H1 (cell line): ENCODE data around the gene DISP3. TPM values are rescaled to one million over a fixed set of nuclear protein-coding genes. Genes with fewer than 3 reads are reported as not detected.

Experiments
- CTCF ChIA-PET: fragments of 300-600 bp; sonication (Branson Sonifier 250); formaldehyde crosslinking; loops from one replicate; lab custom pipeline; 2021; ENCODE audit not compliant: partially characterized antibody; lab: Charles Lee
- POLR2A ChIA-PET: fragments of 300-600 bp; sonication (Branson Sonifier 250); formaldehyde crosslinking; loops from one replicate; lab custom pipeline; 2021; ENCODE audit warnings: inconsistent platforms; ENCODE audit not compliant: partially characterized antibody; lab: Charles Lee
- DNase-seq, 2 experiments: peaks; one replicate each; pipeline versions ENCODE4 v3.0.0 to v3.0.0-alpha.2; 2010 to 2022; ENCODE audit warnings: low spot score in 2 of 2, low read depth in 1 of 2, mixed read lengths in 1 of 2
- FAIRE-seq: peaks from 2 replicates; lab custom pipeline; 2011; peaks lifted over from hg19 to GRCh38; lab: Jason Lieb, UNC
- H2AFZ ChIP-seq: 2 replicates; pipeline ENCODE4 v1.8.1; 2012; ENCODE audit warnings: low read length, inconsistent platforms
- H2AK5ac ChIP-seq: 2 replicates; pipeline ENCODE4 v1.6.1; 2013; ENCODE audit warnings: low read depth, low read length
- H2BK120ac ChIP-seq: replicated peaks from 2 replicates; pipeline ENCODE3; 2013; ENCODE audit warnings: low read depth, low read length, inconsistent platforms
- H2BK12ac ChIP-seq: 2 replicates; pipeline ENCODE4 v1.6.1; 2013; ENCODE audit warnings: low read depth, low read length
- H2BK15ac ChIP-seq: 2 replicates; pipeline ENCODE4 v1.6.1; 2013; ENCODE audit warnings: low read length
- H2BK20ac ChIP-seq: 2 replicates; pipeline ENCODE4 v1.6.1; 2013; ENCODE audit warnings: low read length
- H2BK5ac ChIP-seq: 2 replicates; pipeline ENCODE4 v1.6.1; 2013; ENCODE audit warnings: low read depth, low read length
- H3K14ac ChIP-seq: 2 replicates; pipeline ENCODE4 v1.6.1; 2013; ENCODE audit warnings: inconsistent platforms; ENCODE audit not compliant: insufficient read length
- H3K18ac ChIP-seq: 2 replicates; pipeline ENCODE4 v1.6.1; 2013; ENCODE audit warnings: low read length; ENCODE audit errors: extremely low read depth
- H3K23ac ChIP-seq: 2 replicates; pipeline ENCODE4 v1.6.1; 2013; ENCODE audit warnings: inconsistent platforms; ENCODE audit not compliant: insufficient read length
- H3K23me2 ChIP-seq: 2 replicates; pipeline ENCODE4 v1.6.1; 2013; ENCODE audit warnings: low read depth, low read length
- H3K27ac ChIP-seq: 2 replicates; pipeline ENCODE4 v1.6.1; 2011; ENCODE audit warnings: low read depth, low read length, inconsistent platforms
- H3K27me3 ChIP-seq, 4 experiments: replicated peaks in 1 of 4; 1 replicate in 1 of 4; 2 replicates in 3 of 4; pipeline versions ENCODE4 v1.6.1 to v1.8.1; 2011 to 2013; ENCODE audit warnings: low read length in 3 of 4, mild to moderate bottlenecking in 3 of 4, inconsistent platforms in 2 of 4, mixed read lengths in 2 of 4, moderate library complexity in 1 of 4; ENCODE audit not compliant: control insufficient read depth in 3 of 4, insufficient read depth in 3 of 4; ENCODE audit errors: extremely low read depth in 1 of 4
- H3K36me3 ChIP-seq, 4 experiments: 2 replicates each; pipeline versions ENCODE4 v1.6.1 to v1.8.1; 2011 to 2013; ENCODE audit warnings: mild to moderate bottlenecking in 4 of 4, low read length in 3 of 4, moderate library complexity in 2 of 4, control low read depth in 1 of 4, inconsistent platforms in 1 of 4; ENCODE audit not compliant: insufficient read depth in 4 of 4, control insufficient read depth in 2 of 4
- H3K4ac ChIP-seq: replicated peaks from 2 replicates; pipeline ENCODE3; 2013; ENCODE audit warnings: low read length, low read depth, mixed read lengths, inconsistent platforms; ENCODE audit not compliant: insufficient read length
- H3K4me1 ChIP-seq, 4 experiments: replicated peaks in 1 of 4; 1 replicate in 1 of 4; 2 replicates in 3 of 4; pipeline versions ENCODE4 v1.6.1 to v1.8.1; 2011 to 2013; ENCODE audit warnings: low read length in 3 of 4, inconsistent platforms in 2 of 4, mixed read lengths in 1 of 4; ENCODE audit not compliant: insufficient read depth in 4 of 4, control insufficient read depth in 3 of 4
- H3K4me2 ChIP-seq, 2 experiments: 2 replicates each; pipeline versions ENCODE4 v1.6.1 to v1.8.1; 2011 to 2013; ENCODE audit warnings: low read depth in 2 of 2, low read length in 2 of 2, control low read depth in 1 of 2, inconsistent platforms in 1 of 2, mild to moderate bottlenecking in 1 of 2; ENCODE audit not compliant: insufficient read depth in 1 of 2
- H3K4me3 ChIP-seq, 4 experiments: fragments of 200-600, 300-600 bp in 1 of 4; sonication (generic), shearing (Covaris generic), sonication (Bioruptor Twin) in 1 of 4; 2 replicates each; pipeline versions ENCODE4 v1.5.1 to v1.8.1; 2011 to 2016; ENCODE audit warnings: low read length in 4 of 4, low read depth in 3 of 4, control low read depth in 2 of 4, inconsistent platforms in 2 of 4, mild to moderate bottlenecking in 2 of 4, mixed read lengths in 1 of 4, moderate library complexity in 1 of 4; ENCODE audit not compliant: insufficient read depth in 2 of 4; ENCODE audit errors: extremely low read depth in 1 of 4
- H3K56ac ChIP-seq: replicated peaks from 2 replicates; pipeline ENCODE3; 2013; ENCODE audit warnings: low read depth, mild to moderate bottlenecking, mixed read lengths, low read length, inconsistent platforms; ENCODE audit not compliant: insufficient read length
- H3K79me1 ChIP-seq: 2 replicates; pipeline ENCODE4 v1.6.1; 2013; ENCODE audit warnings: low read depth, low read length, control low read depth
- H3K79me2 ChIP-seq, 2 experiments: 2 replicates each; pipeline versions ENCODE4 v1.6.1 to v1.8.1; 2012 to 2013; ENCODE audit warnings: low read length in 2 of 2, mild to moderate bottlenecking in 2 of 2, inconsistent platforms in 1 of 2; ENCODE audit not compliant: insufficient read depth in 2 of 2, control insufficient read depth in 1 of 2
- H3K9ac ChIP-seq, 4 experiments: replicated peaks in 1 of 4; 1 replicate in 1 of 4; 2 replicates in 3 of 4; pipeline versions ENCODE4 v1.6.1 to v1.8.1; 2011 to 2013; ENCODE audit warnings: low read depth in 3 of 4, low read length in 3 of 4, control low read depth in 2 of 4, mild to moderate bottlenecking in 2 of 4, moderate library complexity in 2 of 4, inconsistent platforms in 1 of 4; ENCODE audit errors: extremely low read depth in 1 of 4
- H3K9me3 ChIP-seq, 2 experiments: 2 replicates each; pipeline versions ENCODE4 v1.6.1 to v1.8.1; 2012 to 2013; ENCODE audit warnings: mild to moderate bottlenecking in 2 of 2, moderate library complexity in 2 of 2, control low read depth in 1 of 2, inconsistent platforms in 1 of 2, low read depth in 1 of 2, low read length in 1 of 2, mixed read lengths in 1 of 2; ENCODE audit not compliant: insufficient read depth in 2 of 2
- H4K20me1 ChIP-seq, 2 experiments: replicated peaks in 1 of 2; 2 replicates each; pipeline versions ENCODE3 to v1.8.1; 2011 to 2013; ENCODE audit warnings: inconsistent platforms in 2 of 2, low read length in 2 of 2, mild to moderate bottlenecking in 1 of 2; ENCODE audit not compliant: insufficient read depth in 2 of 2, control insufficient read depth in 1 of 2
- H4K5ac ChIP-seq: 2 replicates; pipeline ENCODE4 v1.6.1; 2013; ENCODE audit warnings: low read length, low read depth, mixed read lengths, inconsistent platforms; ENCODE audit not compliant: insufficient read length
- H4K8ac ChIP-seq: 2 replicates; pipeline ENCODE4 v1.8.0; 2013; ENCODE audit warnings: mild to moderate bottlenecking, moderate library complexity, low read length, inconsistent platforms; ENCODE audit not compliant: insufficient read depth; ENCODE audit errors: extremely low read depth
- H4K91ac ChIP-seq: replicated peaks from 2 replicates; pipeline ENCODE3; 2013; ENCODE audit warnings: low read length, mixed read lengths, inconsistent platforms; ENCODE audit not compliant: insufficient read length
- CTBP2 ChIP-seq: IDR thresholded peaks from 2 replicates; pipeline ENCODE4 v1.7.0; 2011; ENCODE audit warnings: borderline replicate concordance, mild to moderate bottlenecking, moderate library complexity, mixed read lengths, low read length; ENCODE audit not compliant: insufficient read depth, insufficient read length
- FOSL1 ChIP-seq: IDR thresholded peaks from 2 replicates; pipeline ENCODE4 v1.6.1; 2011; ENCODE audit warnings: mild to moderate bottlenecking, low read depth, low read length, moderate library complexity; ENCODE audit not compliant: insufficient read depth
- RXRA ChIP-seq: IDR thresholded peaks from 2 replicates; pipeline ENCODE4 v1.6.1; 2011; ENCODE audit warnings: low read depth, mild to moderate bottlenecking, low read length, moderate library complexity; ENCODE audit not compliant: insufficient read depth
- SP4 ChIP-seq: IDR thresholded peaks from 2 replicates; pipeline ENCODE4 v1.6.1; 2012; ENCODE audit warnings: low read length, inconsistent platforms
- SUZ12 ChIP-seq: fragments of 200-600 bp; sonication (generic); IDR thresholded peaks from 2 replicates; pipeline ENCODE4 v1.6.1; 2012; ENCODE audit warnings: mild to moderate bottlenecking, inconsistent platforms, low read length, moderate library complexity, mixed read lengths
- WGBS, 2 experiments: shearing (Covaris generic) in 1 of 2; methylation state at CpG; one replicate each; pipeline versions ENCODE4 v1.1.6 to v1.1.7; 2013 to 2015; ENCODE audit warnings: low lambda C conversion rate in 2 of 2, mixed read lengths in 2 of 2, inconsistent platforms in 1 of 2, low coverage in 1 of 2, missing lambda C conversion rate in 1 of 2; ENCODE audit not compliant: insufficient replicate concordance in 2 of 2, insufficient coverage in 1 of 2, insufficient read length in 1 of 2; ENCODE audit errors: extremely low coverage in 1 of 2, missing lambda C conversion rate in 1 of 2; 5-methylcytosine and 5-hydroxymethylcytosine counted together
- polyA plus RNA-seq, 7 experiments: library from polyadenylated mRNA; depleted of rRNA in 3 of 7; stranded (reverse) in 5 of 7; unstranded in 2 of 7; fragments of >200 nt in 5 of 7; fragments of 200-250 nt in 2 of 7; gene quantifications; 1 replicate in 5 of 7; 2 replicates in 1 of 7; 4 replicates in 1 of 7; pipeline versions ENCODE4 v1.2.1 to v1.2.3, GENCODE V29; 2011 to 2013; ENCODE audit warnings: missing spikeins in 2 of 7, mixed read lengths in 2 of 7
- total RNA-seq: library from RNA; stranded (reverse); fragmentation: NEBNext Ultra II Directional; extraction: Animal tissue kit (Norgen Biotek cat#: 25700); gene quantifications from 2 replicates; pipeline ENCODE4 v1.2.1, GENCODE V29; 2021

The DISP3 gene
- total and polyA plus RNA-seq, 2 of the 8 experiments (the other 6 are each of a cell fraction or from before 2014, with no cell fraction given): 3.4 to 4.6 TPM

GRCh38 chr1:11502516-11502915, 23.6 kb downstream of the DISP3 start:
- H3K4me1 ChIP-seq: peaks cover 12 to 32% (median 19%) of the 10 kb centered on the region in 4 experiments
- peaks cover 12 to 29% of the 10 kb centered on the region in 2 experiments for H3K9me3 ChIP-seq
- no peak overlapping the region for H2BK120ac ChIP-seq
- H3K27me3 ChIP-seq: no peaks in the 10 kb centered on the region
- H4K91ac ChIP-seq: no peak overlapping the region
- H3K23me2 ChIP-seq: peaks cover 1% of the 10 kb centered on the region; the same call in 1 of the 2 replicates
- no peak overlapping the region for H2BK5ac ChIP-seq
- no peaks in the 10 kb centered on the region for H4K20me1 ChIP-seq
- H3K36me3 ChIP-seq: peaks cover 0 to 29% (median 10%) of the 10 kb centered on the region in 4 experiments; a peak in 5 of 8 replicates
- no peak overlapping the region for H3K56ac ChIP-seq
- CTCF ChIA-PET: interaction anchor here (1.2 to 1.5 kb wide), 2 partner anchors 69 to 71 kb away, joined by 3 read pairs; no protein-coding TSS in a partner anchor
- 95% methylated on average over 5 of the region's 5 CpGs; no CpG with 5 or more reads in 1 of the 2 experiments for WGBS, 2 experiments
- no peak for TF ChIP-seq CTBP2
- no peak for TF ChIP-seq FOSL1
- TF ChIP-seq RXRA: no peak
- no peak for TF ChIP-seq SUZ12
- no peak for TF ChIP-seq SP4
- DNase-seq: no peak
- H2BK20ac ChIP-seq: no peak overlapping the region
- no peak overlapping the region for H3K18ac ChIP-seq
- H2BK12ac ChIP-seq: no peak overlapping the region
- no peak overlapping the region for H2AFZ ChIP-seq
- H3K27ac ChIP-seq: no peak overlapping the region
- H3K79me2 ChIP-seq: no peaks in the 10 kb centered on the region
- H3K4ac ChIP-seq: no peak overlapping the region
- no peak for FAIRE-seq
- no peak overlapping the region for H3K4me2 ChIP-seq
- no peak overlapping the region for H3K14ac ChIP-seq
- no peak overlapping the region for H3K23ac ChIP-seq
- H2AK5ac ChIP-seq: no peak overlapping the region
- no peaks in the 10 kb centered on the region for H3K79me1 ChIP-seq
- no peak overlapping the region; a peak in 1 of 7 replicates for H3K9ac ChIP-seq
- H4K5ac ChIP-seq: no peak overlapping the region
- POLR2A ChIA-PET: interaction anchor here (1.8 kb wide), 1 partner anchor 24 kb away, joined by 6 read pairs; the partner anchor contains the start of gene DISP3
- no peak overlapping the region for H2BK15ac ChIP-seq
- H4K8ac ChIP-seq: no peak overlapping the region
- no peak overlapping the region for H3K4me3 ChIP-seq
